K562 (cell line): Measurements from ENCODE around the gene GATA5. TPM values are rescaled to one million over a fixed set of nuclear protein-coding genes. Genes with fewer than 3 reads are reported as not detected.

Experiments used
- ATAC-seq: fragments of 200-7000 bp; cut with Tn5 transposase; 3 replicates; pipeline ENCODE4 v1.9.1; 2020; ENCODE audit warnings: moderate library complexity
- BruUV-seq: library from RNA; stranded (reverse); fragments of 400-500 nt; replicated peaks from 2 replicates; lab custom pipeline; 2021; lab: Mats Ljungman, UMichigan
- CTCF ChIA-PET: fragments of 300-600 bp; formaldehyde crosslinking; extraction: SDS; loops from one replicate; lab custom pipeline; 2021; ENCODE audit warnings: low intra/inter-chr PET ratio; lab: Yijun Ruan, JAX
- POLR2A ChIA-PET: fragments of 300-600, 350-650 bp; sonication (Branson Sonifier 250); formaldehyde crosslinking; extraction: SDS; loops from one replicate; lab custom pipeline; 2021; ENCODE audit warnings: antibody characterized with exemption, inconsistent platforms; lab: Yijun Ruan, JAX
- DNase-seq, 4 experiments: peaks; one replicate each; pipeline versions ENCODE4 v3.0.0 to v3.0.0-alpha.2; 2011 to 2018; ENCODE audit warnings: low spot score in 3 of 4, mixed read lengths in 3 of 4; ENCODE audit errors: extremely low read depth in 1 of 4
- FAIRE-seq: peaks from 2 replicates; lab custom pipeline; 2011; peaks lifted over from hg19 to GRCh38; lab: Jason Lieb, UNC
- H2AFZ ChIP-seq: 2 replicates; pipeline ENCODE4 v1.6.0; 2011; ENCODE audit warnings: low read depth, low read length, control low read depth, inconsistent platforms
- H3K27ac ChIP-seq: fragments of 200-600 bp; 3 replicates; pipeline ENCODE4 v1.8.0; 2011; ENCODE audit warnings: low read depth, mild to moderate bottlenecking, control low read depth, inconsistent platforms, low read length, moderate library complexity, mixed read lengths; ENCODE audit errors: extremely low read depth
- H3K27me3 ChIP-seq, 2 experiments: fragments of 300-600 bp in 1 of 2; 2 replicates in 1 of 2; 3 replicates in 1 of 2; pipeline versions ENCODE4 v1.6.0 to v1.8.0; 2011; ENCODE audit warnings: inconsistent platforms in 2 of 2, low read length in 2 of 2, mild to moderate bottlenecking in 1 of 2, mixed read lengths in 1 of 2, moderate library complexity in 1 of 2; ENCODE audit not compliant: control insufficient read depth in 2 of 2, insufficient read depth in 2 of 2
- H3K36me3 ChIP-seq: fragments of 300-600 bp; 3 replicates; pipeline ENCODE4 v1.8.0; 2011; ENCODE audit warnings: mild to moderate bottlenecking, low read length, inconsistent platforms; ENCODE audit not compliant: control insufficient read depth, insufficient read depth
- H3K4me1 ChIP-seq, 2 experiments: fragments of 200-600 bp in 1 of 2; replicated peaks in 1 of 2; 2 replicates in 1 of 2; 3 replicates in 1 of 2; pipeline versions ENCODE4 v1.5.1 to v1.8.0; 2011; ENCODE audit warnings: inconsistent platforms in 2 of 2, low read length in 2 of 2, mild to moderate bottlenecking in 1 of 2, mixed read lengths in 1 of 2, moderate library complexity in 1 of 2; ENCODE audit not compliant: control insufficient read depth in 2 of 2, insufficient read depth in 2 of 2
- H3K4me2 ChIP-seq: 2 replicates; pipeline ENCODE4 v1.6.1; 2011; ENCODE audit warnings: low read length, control low read depth, inconsistent platforms, mixed read lengths; ENCODE audit not compliant: insufficient read depth
- H3K4me3 ChIP-seq: fragments of 200-600 bp; sonication (generic), shearing (Covaris generic); 2 replicates; pipeline ENCODE4 v1.5.1; 2016; ENCODE audit warnings: control low read depth, inconsistent platforms
- H3K79me2 ChIP-seq: fragments of 200-600 bp; 3 replicates; pipeline ENCODE4 v1.8.0; 2011; ENCODE audit warnings: low read length, inconsistent platforms; ENCODE audit not compliant: control insufficient read depth, insufficient read depth
- H3K9ac ChIP-seq, 2 experiments: 2 replicates each; pipeline versions ENCODE4 v1.6.0 to v1.6.1; 2011; ENCODE audit warnings: low read depth in 2 of 2, low read length in 2 of 2, control low read depth in 1 of 2, inconsistent platforms in 1 of 2, mild to moderate bottlenecking in 1 of 2, mixed read lengths in 1 of 2; ENCODE audit not compliant: insufficient read depth in 1 of 2
- H3K9me1 ChIP-seq: one replicate; pipeline ENCODE4 v1.6.0; 2011; ENCODE audit warnings: inconsistent platforms, mild to moderate bottlenecking, low read length, moderate library complexity; ENCODE audit not compliant: control insufficient read depth, insufficient read depth
- H3K9me3 ChIP-seq: replicated peaks from 2 replicates; pipeline ENCODE4 v1.5.1; 2011; ENCODE audit warnings: low read depth, low read length, inconsistent platforms; ENCODE audit not compliant: control insufficient read depth, insufficient read depth
- H4K20me1 ChIP-seq: replicated peaks from 2 replicates; pipeline ENCODE4 v1.6.1; 2011; ENCODE audit warnings: low read length, inconsistent platforms, mixed read lengths; ENCODE audit not compliant: control insufficient read depth, insufficient read depth
- CBX2 ChIP-seq: fragments of 200-600 bp; sonication (generic); IDR thresholded peaks from one replicate; pipeline ENCODE4 v1.6.1; 2012; ENCODE audit warnings: mild to moderate bottlenecking, low read length, inconsistent platforms; ENCODE audit not compliant: insufficient read depth, poor library complexity, severe bottlenecking
- WGBS: fragments of 100-300 bp; shearing (Covaris generic); methylation state at CpG from one replicate; pipeline ENCODE4 v1.1.6; 2016; ENCODE audit warnings: low coverage, mixed read lengths; ENCODE audit not compliant: insufficient coverage; ENCODE audit errors: missing lambda C conversion rate; 5-methylcytosine and 5-hydroxymethylcytosine counted together
- in situ Hi-C: fragments of 300-500 bp; cut with MboI; formaldehyde crosslinking; loops from 4 replicates; pipeline ENCODE4 v1.15.0; 2018; ENCODE audit warnings: inconsistent platforms, mixed read lengths
- intact Hi-C: fragments of 100-400 bp; cut with micrococcal nuclease; formaldehyde crosslinking; loops from 2 replicates; pipeline ENCODE4 v1.14.2; 2022
- polyA plus RNA-seq, 8 experiments: library from polyadenylated mRNA; depleted of rRNA in 4 of 8; stranded (reverse) in 5 of 8; unstranded in 3 of 8; fragments of >200 nt; fragmentation: Nextera tagmentation in 2 of 8; fragmentation: Illumina TruSeq in 1 of 8; extraction: Ambion mirVana in 2 of 8; extraction: Trizol in 1 of 8; gene quantifications; 2 replicates each; pipeline versions ENCODE4 v1.2.1 to v1.2.3, GENCODE V29; 2011 to 2014; ENCODE audit warnings: inconsistent platforms in 1 of 8, missing spikeins in 1 of 8
- total RNA-seq, 7 experiments: library from RNA; depleted of rRNA in 6 of 7; stranded (reverse); fragments of >200 nt in 6 of 7; fragmentation: Illumina TruSeq in 2 of 7; extraction: Trizol in 2 of 7; gene quantifications; 2 replicates each; pipeline versions ENCODE4 v1.2.1 to v1.2.3, GENCODE V29; 2011 to 2021; ENCODE audit warnings: low replicate concordance in 1 of 7
- TF ChIP-seq, protein P1 (sequence below), 2 experiments: IDR thresholded peaks; 2 replicates each; pipeline ENCODE4 v1.6.1; 2012; ENCODE audit warnings: improper control_type of control experiment in 2 of 2, low read depth in 2 of 2, low read length in 2 of 2, borderline replicate concordance in 1 of 2

Gene GATA5
- total and polyA plus RNA-seq, 9 of the 15 experiments (the other 6 are each of a cell fraction or from before 2014, with no cell fraction given), result 0.09 to 0.57 (median 0.20) TPM; not detected in 3

DNA sequence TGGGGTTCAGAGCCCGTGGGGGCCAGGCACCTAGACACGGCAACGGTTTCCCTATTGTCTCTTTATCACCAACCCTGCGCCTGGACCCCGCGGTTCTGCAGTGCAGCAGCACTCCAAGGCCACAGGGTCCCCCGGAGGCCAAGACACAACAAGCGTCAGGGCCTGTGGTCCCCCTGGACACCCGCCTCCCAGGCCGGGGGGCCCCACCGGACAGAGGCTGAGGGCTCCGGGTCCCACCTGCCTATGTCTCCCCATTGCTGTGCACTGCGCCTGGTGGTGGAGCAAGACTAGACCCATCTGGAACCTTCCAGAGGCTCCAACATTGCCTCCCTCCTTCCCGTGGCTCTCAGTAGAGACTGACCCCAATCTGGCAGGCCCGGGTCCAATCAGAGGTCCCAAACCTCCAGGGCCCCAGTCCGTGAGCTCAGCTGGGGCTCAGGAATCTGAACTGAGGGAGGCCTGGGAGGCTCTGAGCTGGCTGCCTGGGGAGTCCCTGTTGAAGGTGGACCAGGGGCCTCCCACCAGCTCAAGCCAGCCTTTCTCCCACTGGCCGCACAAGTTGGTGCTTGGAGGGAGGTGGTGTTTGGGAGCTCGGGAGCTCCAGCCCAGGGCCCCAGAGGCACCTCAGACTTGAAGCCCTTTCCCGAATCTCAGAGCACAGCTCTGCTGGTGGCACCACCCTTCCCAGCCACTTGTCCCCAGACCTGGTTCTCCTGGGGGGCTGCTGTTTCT is 8.8 kb downstream of the GATA5 start:
- Histone ChIP-seq H3K4me2 (no peak overlapping the region), H3K9me1 (no peaks in the 10 kb centered on the region), H3K4me1 (peaks cover 0 to 62% of the 10 kb centered on the region in 2 experiments; a peak in 2 of 5 replicates), H3K9ac (peak overlapping the region in 1 of 2 experiments; percentile 52; a peak in 2 of 4 replicates), H4K20me1 (no peaks in the 10 kb centered on the region; the same call in 1 of the 2 replicates), H3K9me3 (no peaks in the 10 kb centered on the region), H3K79me2 (no peaks in the 10 kb centered on the region), H3K36me3 (no peaks in the 10 kb centered on the region), H3K27me3 (peaks cover 8 to 68% of the 10 kb centered on the region in 2 experiments; a peak in 4 of 5 replicates), H3K27ac (no peak overlapping the region), H3K4me3 (no peak overlapping the region), H2AFZ (no peak overlapping the region)
- no TSS peak for BruUV-seq
- TF ChIP-seq, protein P1, sequence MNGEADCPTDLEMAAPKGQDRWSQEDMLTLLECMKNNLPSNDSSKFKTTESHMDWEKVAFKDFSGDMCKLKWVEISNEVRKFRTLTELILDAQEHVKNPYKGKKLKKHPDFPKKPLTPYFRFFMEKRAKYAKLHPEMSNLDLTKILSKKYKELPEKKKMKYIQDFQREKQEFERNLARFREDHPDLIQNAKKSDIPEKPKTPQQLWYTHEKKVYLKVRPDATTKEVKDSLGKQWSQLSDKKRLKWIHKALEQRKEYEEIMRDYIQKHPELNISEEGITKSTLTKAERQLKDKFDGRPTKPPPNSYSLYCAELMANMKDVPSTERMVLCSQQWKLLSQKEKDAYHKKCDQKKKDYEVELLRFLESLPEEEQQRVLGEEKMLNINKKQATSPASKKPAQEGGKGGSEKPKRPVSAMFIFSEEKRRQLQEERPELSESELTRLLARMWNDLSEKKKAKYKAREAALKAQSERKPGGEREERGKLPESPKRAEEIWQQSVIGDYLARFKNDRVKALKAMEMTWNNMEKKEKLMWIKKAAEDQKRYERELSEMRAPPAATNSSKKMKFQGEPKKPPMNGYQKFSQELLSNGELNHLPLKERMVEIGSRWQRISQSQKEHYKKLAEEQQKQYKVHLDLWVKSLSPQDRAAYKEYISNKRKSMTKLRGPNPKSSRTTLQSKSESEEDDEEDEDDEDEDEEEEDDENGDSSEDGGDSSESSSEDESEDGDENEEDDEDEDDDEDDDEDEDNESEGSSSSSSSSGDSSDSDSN (IDR thresholded peaks at IDR 0.05; ENCODE audit: borderline replicate concordance in 1 of 2, low read depth in 2 of 2, low read length in 2 of 2), result 0 out of 4 replicates have a peak, but pooled peaks of 1 of the 2 experiments have one; percentile 47
- no peak for TF ChIP-seq CBX2
- FAIRE-seq (no peak), DNase-seq (no peak), ATAC-seq (peak; percentile 45)
- CTCF ChIA-PET, result no interaction called here
- 21% methylated on average over 19 of the region's 19 CpGs for WGBS
- POLR2A ChIA-PET, result interaction anchor here (0.6 to 1.2 kb wide), 2 partner anchors 8 to 10 kb away, joined by 3 to 7 read pairs; no protein-coding TSS in a partner anchor
- in situ Hi-C loops (no loop called here), intact Hi-C loops (no loop called here)
